GM18951 (cell line): ENCODE measurements around the gene DNASE2.

Experiments
- POLR2A ChIP-seq: IDR thresholded peaks from 4 replicates; pipeline ENCODE4 v1.6.1; 2011; ENCODE audit warnings: mild to moderate bottlenecking; ENCODE audit not compliant: insufficient read length, insufficient read depth; ENCODE audit errors: extremely low read depth
- in situ Hi-C: fragments of 300-500 bp; cut with MboI; formaldehyde crosslinking; loops from one replicate; pipeline ENCODE4 v1.12.0; 2022; ENCODE audit warnings: low sequenced_read_pairs, mixed read lengths, inconsistent platforms; ENCODE audit not compliant: unreplicated experiment

Gene DNASE2

GRCh38 chr19:12840091-12841079 is 40.9 kb downstream of the DNASE2 start:
- in situ Hi-C loops = no loop called here

GRCh38 chr19:12838886-12839756 is 42.1 kb downstream of the DNASE2 start:
- in situ Hi-C loops = no loop called here
- no peak for TF ChIP-seq POLR2A

More at GRCh38 chr19:12840091-12841079, 40.9 kb downstream of the DNASE2 start:
- no peak for TF ChIP-seq POLR2A

- in situ Hi-C loops = no loop called here
- TF ChIP-seq POLR2A = no peak
Observed at GRCh38 chr19:12838182-12838885, 42.9 kb downstream of the DNASE2 start, which contains the start of gene MAST1. Gene MAST1, plus strand, starts transcription at chr19:12838515. Its CDS starts 58 bp downstream, at chr19:12838573.

GRCh38 chr19:12837225-12837624 is 44.0 kb downstream of the DNASE2 start:
- in situ Hi-C loops = no loop called here
- no peak for TF ChIP-seq POLR2A

GRCh38 chr19:12836529-12836863 is 44.8 kb downstream of the DNASE2 start:
- in situ Hi-C loops = no loop called here
- TF ChIP-seq POLR2A = no peak

GRCh38 chr19:12834976-12835757 is 46.1 kb downstream of the DNASE2 start:
- in situ Hi-C loops = no loop called here
- TF ChIP-seq POLR2A = no peak

GRCh38 chr19:12834566-12834943 is 46.7 kb downstream of the DNASE2 start, which contains the start of gene RTBDN:
Gene RTBDN, minus strand, starts transcription at chr19:12834579. Its CDS starts 4,600 bp downstream, at chr19:12829979.
- in situ Hi-C loops = no loop called here
- no peak for TF ChIP-seq POLR2A

- no peak for TF ChIP-seq POLR2A
- in situ Hi-C loops = no loop called here
Observed at GRCh38 chr19:12833738-12834565, 47.3 kb downstream of the DNASE2 start.

GRCh38 chr19:12833418-12833737 is 47.9 kb downstream of the DNASE2 start:
- no peak for TF ChIP-seq POLR2A
- in situ Hi-C loops = no loop called here

- in situ Hi-C loops = no loop called here
- no peak for TF ChIP-seq POLR2A
Observed at GRCh38 chr19:12828494-12828893, 52.8 kb downstream of the DNASE2 start.
